K562 (cell line): Measurements from ENCODE around the gene FOSL2. TPM values are rescaled to one million over a fixed set of nuclear protein-coding genes. Genes with fewer than 3 reads are reported as not detected.

Experiments used
- ATAC-seq: fragments of 200-7000 bp; cut with Tn5 transposase; 3 replicates; pipeline ENCODE4 v1.9.1; 2020; ENCODE audit warnings: moderate library complexity
- BruUV-seq: library from RNA; stranded (reverse); fragments of 400-500 nt; replicated peaks from 2 replicates; lab custom pipeline; 2021; lab: Mats Ljungman, UMichigan
- CTCF ChIA-PET: fragments of 300-600 bp; formaldehyde crosslinking; extraction: SDS; loops from one replicate; lab custom pipeline; 2021; ENCODE audit warnings: low intra/inter-chr PET ratio; lab: Yijun Ruan, JAX
- POLR2A ChIA-PET: fragments of 300-600, 350-650 bp; sonication (Branson Sonifier 250); formaldehyde crosslinking; extraction: SDS; loops from one replicate; lab custom pipeline; 2021; ENCODE audit warnings: antibody characterized with exemption, inconsistent platforms; lab: Yijun Ruan, JAX
- DNase-seq, 4 experiments: peaks; one replicate each; pipeline versions ENCODE4 v3.0.0 to v3.0.0-alpha.2; 2011 to 2018; ENCODE audit warnings: low spot score in 3 of 4, mixed read lengths in 3 of 4; ENCODE audit errors: extremely low read depth in 1 of 4
- FAIRE-seq: peaks from 2 replicates; lab custom pipeline; 2011; peaks lifted over from hg19 to GRCh38; lab: Jason Lieb, UNC
- H2AFZ ChIP-seq: 2 replicates; pipeline ENCODE4 v1.6.0; 2011; ENCODE audit warnings: low read depth, low read length, control low read depth, inconsistent platforms
- H3K27ac ChIP-seq: fragments of 200-600 bp; 3 replicates; pipeline ENCODE4 v1.8.0; 2011; ENCODE audit warnings: low read depth, mild to moderate bottlenecking, control low read depth, inconsistent platforms, low read length, moderate library complexity, mixed read lengths; ENCODE audit errors: extremely low read depth
- H3K27me3 ChIP-seq, 2 experiments: fragments of 300-600 bp in 1 of 2; 2 replicates in 1 of 2; 3 replicates in 1 of 2; pipeline versions ENCODE4 v1.6.0 to v1.8.0; 2011; ENCODE audit warnings: inconsistent platforms in 2 of 2, low read length in 2 of 2, mild to moderate bottlenecking in 1 of 2, mixed read lengths in 1 of 2, moderate library complexity in 1 of 2; ENCODE audit not compliant: control insufficient read depth in 2 of 2, insufficient read depth in 2 of 2
- H3K36me3 ChIP-seq: fragments of 300-600 bp; 3 replicates; pipeline ENCODE4 v1.8.0; 2011; ENCODE audit warnings: mild to moderate bottlenecking, low read length, inconsistent platforms; ENCODE audit not compliant: control insufficient read depth, insufficient read depth
- H3K4me1 ChIP-seq, 2 experiments: fragments of 200-600 bp in 1 of 2; replicated peaks in 1 of 2; 2 replicates in 1 of 2; 3 replicates in 1 of 2; pipeline versions ENCODE4 v1.5.1 to v1.8.0; 2011; ENCODE audit warnings: inconsistent platforms in 2 of 2, low read length in 2 of 2, mild to moderate bottlenecking in 1 of 2, mixed read lengths in 1 of 2, moderate library complexity in 1 of 2; ENCODE audit not compliant: control insufficient read depth in 2 of 2, insufficient read depth in 2 of 2
- H3K4me2 ChIP-seq: 2 replicates; pipeline ENCODE4 v1.6.1; 2011; ENCODE audit warnings: low read length, control low read depth, inconsistent platforms, mixed read lengths; ENCODE audit not compliant: insufficient read depth
- H3K4me3 ChIP-seq: fragments of 200-600 bp; sonication (generic), shearing (Covaris generic); 2 replicates; pipeline ENCODE4 v1.5.1; 2016; ENCODE audit warnings: control low read depth, inconsistent platforms
- H3K79me2 ChIP-seq: fragments of 200-600 bp; 3 replicates; pipeline ENCODE4 v1.8.0; 2011; ENCODE audit warnings: low read length, inconsistent platforms; ENCODE audit not compliant: control insufficient read depth, insufficient read depth
- H3K9ac ChIP-seq, 2 experiments: 2 replicates each; pipeline versions ENCODE4 v1.6.0 to v1.6.1; 2011; ENCODE audit warnings: low read depth in 2 of 2, low read length in 2 of 2, control low read depth in 1 of 2, inconsistent platforms in 1 of 2, mild to moderate bottlenecking in 1 of 2, mixed read lengths in 1 of 2; ENCODE audit not compliant: insufficient read depth in 1 of 2
- H3K9me1 ChIP-seq: one replicate; pipeline ENCODE4 v1.6.0; 2011; ENCODE audit warnings: inconsistent platforms, mild to moderate bottlenecking, low read length, moderate library complexity; ENCODE audit not compliant: control insufficient read depth, insufficient read depth
- H3K9me3 ChIP-seq: replicated peaks from 2 replicates; pipeline ENCODE4 v1.5.1; 2011; ENCODE audit warnings: low read depth, low read length, inconsistent platforms; ENCODE audit not compliant: control insufficient read depth, insufficient read depth
- H4K20me1 ChIP-seq: replicated peaks from 2 replicates; pipeline ENCODE4 v1.6.1; 2011; ENCODE audit warnings: low read length, inconsistent platforms, mixed read lengths; ENCODE audit not compliant: control insufficient read depth, insufficient read depth
- CBFA2T2 ChIP-seq: fragments of 450-650 bp; conservative IDR thresholded peaks from 2 replicates; pipeline ENCODE4 v1.6.1; 2017; ENCODE audit warnings: mild to moderate bottlenecking
- CBX1 ChIP-seq: sonication (generic); IDR thresholded peaks from 2 replicates; pipeline ENCODE4 v1.6.1; 2016; ENCODE audit warnings: antibody characterized with exemption, low read depth, mild to moderate bottlenecking
- HBP1 ChIP-seq: fragments of 450-650 bp; formaldehyde crosslinking; IDR thresholded peaks from 2 replicates; pipeline ENCODE4 v1.4.0; 2022; ENCODE audit warnings: missing genetic modification characterization
- JUN ChIP-seq, 2 experiments: sonication (generic) in 1 of 2; formaldehyde crosslinking in 1 of 2; IDR thresholded peaks; 2 replicates each; pipeline versions ENCODE4 v1.6.1 to v1.8.0; 2012 to 2022; ENCODE audit warnings: borderline replicate concordance in 2 of 2, mild to moderate bottlenecking in 2 of 2, improper control_type of control experiment in 1 of 2, low read depth in 1 of 2, low read length in 1 of 2, missing genetic modification reagents in 1 of 2
- KDM4B ChIP-seq, 2 experiments: fragments of 450-650 bp in 1 of 2; sonication (generic) in 1 of 2; IDR thresholded peaks; 2 replicates each; pipeline ENCODE4 v1.6.1; 2016 to 2017; ENCODE audit warnings: borderline replicate concordance in 2 of 2, antibody characterized with exemption in 1 of 2, low read depth in 1 of 2, mild to moderate bottlenecking in 1 of 2
- RFX1 ChIP-seq: fragments of 450-650 bp; IDR thresholded peaks from 2 replicates; pipeline ENCODE4 v1.6.1; 2016; ENCODE audit warnings: mild to moderate bottlenecking, moderate library complexity
- ZBTB11 ChIP-seq, 3 experiments: fragments of 200-800 bp in 1 of 3; fragments of 250-450 bp in 1 of 3; fragments of 450-650 bp in 1 of 3; sonication (Bioruptor Pico) in 1 of 3; sonication (Bioruptor generic) in 1 of 3; formaldehyde crosslinking in 1 of 3; IDR thresholded peaks; 2 replicates each; pipeline versions ENCODE4 v1.6.1 to v1.8.0; 2016 to 2022; ENCODE audit warnings: mild to moderate bottlenecking in 2 of 3, missing genetic modification characterization in 2 of 3, missing compliant biosample characterization in 1 of 3, moderate library complexity in 1 of 3
- ZNF121 ChIP-seq: sonication (generic); formaldehyde crosslinking; conservative IDR thresholded peaks from 2 replicates; pipeline ENCODE4 v1.8.0; 2022; ENCODE audit warnings: missing genetic modification reagents
- ZNF140 ChIP-seq: fragments of 250-450 bp; sonication (Bioruptor Pico); IDR thresholded peaks from 2 replicates; pipeline ENCODE4 v1.8.0; 2021; ENCODE audit warnings: moderate library complexity, mild to moderate bottlenecking, inconsistent platforms
- ZNF175 ChIP-seq: fragments of 200-800 bp; sonication (Bioruptor generic); IDR thresholded peaks from 2 replicates; pipeline ENCODE4 v1.6.1; 2016; ENCODE audit warnings: low read depth, mild to moderate bottlenecking, missing genetic modification characterization, missing compliant biosample characterization
- ZNF717 ChIP-seq: fragments of 250-450 bp; sonication (Bioruptor Pico); IDR thresholded peaks from 2 replicates; pipeline ENCODE4 v1.5.0; 2021
- WGBS: fragments of 100-300 bp; shearing (Covaris generic); methylation state at CpG from one replicate; pipeline ENCODE4 v1.1.6; 2016; ENCODE audit warnings: low coverage, mixed read lengths; ENCODE audit not compliant: insufficient coverage; ENCODE audit errors: missing lambda C conversion rate; 5-methylcytosine and 5-hydroxymethylcytosine counted together
- in situ Hi-C: fragments of 300-500 bp; cut with MboI; formaldehyde crosslinking; loops from 4 replicates; pipeline ENCODE4 v1.15.0; 2018; ENCODE audit warnings: inconsistent platforms, mixed read lengths
- intact Hi-C: fragments of 100-400 bp; cut with micrococcal nuclease; formaldehyde crosslinking; loops from 2 replicates; pipeline ENCODE4 v1.14.2; 2022
- polyA plus RNA-seq, 8 experiments: library from polyadenylated mRNA; depleted of rRNA in 4 of 8; stranded (reverse) in 5 of 8; unstranded in 3 of 8; fragments of >200 nt; fragmentation: Nextera tagmentation in 2 of 8; fragmentation: Illumina TruSeq in 1 of 8; extraction: Ambion mirVana in 2 of 8; extraction: Trizol in 1 of 8; gene quantifications; 2 replicates each; pipeline versions ENCODE4 v1.2.1 to v1.2.3, GENCODE V29; 2011 to 2014; ENCODE audit warnings: inconsistent platforms in 1 of 8, missing spikeins in 1 of 8
- total RNA-seq, 7 experiments: library from RNA; depleted of rRNA in 6 of 7; stranded (reverse); fragments of >200 nt in 6 of 7; fragmentation: Illumina TruSeq in 2 of 7; extraction: Trizol in 2 of 7; gene quantifications; 2 replicates each; pipeline versions ENCODE4 v1.2.1 to v1.2.3, GENCODE V29; 2011 to 2021; ENCODE audit warnings: low replicate concordance in 1 of 7

The FOSL2 gene
- total and polyA plus RNA-seq, 9 of the 15 experiments (the other 6 are each of a cell fraction or from before 2014, with no cell fraction given), result 0.04 to 2.9 (median 0.80) TPM

DNA sequence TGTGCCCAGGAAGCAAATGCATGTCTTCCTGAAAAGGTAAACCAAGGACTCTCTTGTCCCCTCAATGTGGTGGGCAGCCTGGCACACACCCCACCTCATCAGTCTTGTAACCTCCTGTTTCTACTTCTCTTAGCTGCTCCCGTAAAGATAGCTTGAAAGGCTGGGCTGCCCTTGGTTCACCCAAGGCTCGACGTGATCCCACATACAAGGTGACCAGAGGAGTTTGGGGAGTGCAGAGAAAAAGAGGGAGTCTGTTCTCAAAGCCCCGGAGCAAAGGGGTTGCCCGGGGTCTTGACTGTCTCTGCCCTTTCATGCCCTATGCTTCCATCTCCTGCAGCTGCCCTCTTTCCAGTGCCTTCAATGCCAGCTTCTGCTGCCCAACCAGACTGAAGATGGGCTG is 18.3 kb upstream of the FOSL2 start:
- H3K9me1 ChIP-seq, result no peaks in the 10 kb centered on the region
- POLR2A ChIA-PET, result no interaction called here
- H4K20me1 ChIP-seq, result no peaks in the 10 kb centered on the region
- ATAC-seq (no peak), DNase-seq (no peak), FAIRE-seq (no peak)
- 19% methylated on average over 3 of the region's 5 CpGs for WGBS
- no TSS peak for BruUV-seq
- H3K4me2 ChIP-seq, result no peak overlapping the region
- in situ Hi-C loops (no loop called here), intact Hi-C loops (no loop called here)
- no peak for TF ChIP-seq RFX1
- TF ChIP-seq ZBTB11 (CRISPR knock-in tag; IDR thresholded peaks at IDR 0.05), result no peak
- no peak for TF ChIP-seq ZNF140 (CRISPR knock-in tag)
- no peak for TF ChIP-seq JUN (IDR thresholded peaks at IDR 0.05; ENCODE audit: borderline replicate concordance, low read depth, low read length)
- no peak for TF ChIP-seq JUN (CRISPR knock-in tag; IDR thresholded peaks at IDR 0.05; ENCODE audit: borderline replicate concordance)
- TF ChIP-seq CBFA2T2, result no peak
- TF ChIP-seq KDM4B (IDR thresholded peaks at IDR 0.05; ENCODE audit: borderline replicate concordance in 2 of 2, low read depth in 1 of 2), result no peak
- TF ChIP-seq ZNF717 (CRISPR knock-in tag), result no peak
- no peak for TF ChIP-seq ZNF121
- no peak for TF ChIP-seq CBX1
- no peak for TF ChIP-seq ZNF175 (CRISPR knock-in tag)
- no peak for TF ChIP-seq HBP1 (CRISPR knock-in tag)
- no peak overlapping the region for H3K4me3 ChIP-seq
- peaks cover 2 to 11% of the 10 kb centered on the region in 2 experiments; a peak in 4 of 5 replicates for H3K4me1 ChIP-seq
- H3K36me3 ChIP-seq, result no peaks in the 10 kb centered on the region
- H3K27me3 ChIP-seq, result no peaks in the 10 kb centered on the region; a peak in 1 of 5 replicates
- no peak overlapping the region for H3K27ac ChIP-seq
- H3K9me3 ChIP-seq, result no peaks in the 10 kb centered on the region
- CTCF ChIA-PET, result no interaction called here
- no peak overlapping the region for H3K9ac ChIP-seq
- no peak overlapping the region for H2AFZ ChIP-seq
- no peaks in the 10 kb centered on the region for H3K79me2 ChIP-seq
